Muscle of arm (tissue), 14 donors: Measurements from ENCODE around the gene RPS8. TPM values are rescaled to one million over a fixed set of nuclear protein-coding genes. Genes with fewer than 3 reads are reported as not detected.
"Not testable (repeated sequence)": the region's sequence is repeated elsewhere in the genome, so short reads cannot be mapped to it uniquely, and the experiment has no call there.

Experiments used
- DNase-seq: peaks from one replicate; pipeline ENCODE4 v3.0.0-alpha.2; 2013
- long read RNA-seq, 11 donors: transcript quantifications; one replicate each; lab custom pipeline, GENCODE V29; 2026
- polyA plus RNA-seq, 12 donors: library from polyadenylated mRNA; unstranded; fragments of 120-200 nt; gene quantifications; one replicate each; pipeline ENCODE4 v1.2.1, GENCODE V29; 2013; ENCODE audit not compliant: insufficient read length in 12 of 12

The RPS8 gene
- 1,000 to 10,000 TPM; 2,504 to 4,101 (median 2,818) TPM for polyA plus RNA-seq
- long read RNA-seq, donor 1, transcript RPS8-205 (2 exons, 391 nt), result minor isoform, 247 of 4,101 reads
- long read RNA-seq, donor 1, transcript RPS8-202 (6 exons, 881 nt), result major isoform, 1,962 of 4,101 reads
- long read RNA-seq, donor 1, transcript RPS8-207 (5 exons, 1,115 nt), result minor isoform, 383 of 4,101 reads
- long read RNA-seq, donor 1, transcript RPS8-203 (3 exons, 898 nt), result minor isoform, 222 of 4,101 reads
- long read RNA-seq, donor 1, partial matches to known transcripts, result 1,127 of 4,101 reads
- long read RNA-seq, donor 1, other reads (novel, unspliced or antisense), result 135 of 4,101 reads
- long read RNA-seq, donor 2, transcript RPS8-203 (3 exons, 898 nt), result minor isoform, 201 of 3,512 reads
- long read RNA-seq, donor 2, transcript RPS8-207 (5 exons, 1,115 nt), result minor isoform, 451 of 3,512 reads
- long read RNA-seq, donor 2, transcript RPS8-205 (2 exons, 391 nt), result minor isoform, 211 of 3,512 reads
- long read RNA-seq, donor 2, transcript RPS8-202 (6 exons, 881 nt), result major isoform, 1,443 of 3,512 reads
- long read RNA-seq, donor 2, partial matches to known transcripts, result 1,069 of 3,512 reads
- long read RNA-seq, donor 2, other reads (novel, unspliced or antisense), result 105 of 3,512 reads
- long read RNA-seq, donor 3, transcript RPS8-203 (3 exons, 898 nt), result minor isoform, 97 of 1,955 reads
- long read RNA-seq, donor 3, transcript RPS8-202 (6 exons, 881 nt), result major isoform, 811 of 1,955 reads
- long read RNA-seq, donor 3, transcript RPS8-207 (5 exons, 1,115 nt), result minor isoform, 231 of 1,955 reads
- long read RNA-seq, donor 3, transcript RPS8-205 (2 exons, 391 nt), result minor isoform, 105 of 1,955 reads
- long read RNA-seq, donor 3, partial matches to known transcripts, result 646 of 1,955 reads
- long read RNA-seq, donor 3, other reads (novel, unspliced or antisense), result 47 of 1,955 reads
- long read RNA-seq, donor 4, transcript RPS8-205 (2 exons, 391 nt), result minor isoform, 88 of 1,633 reads
- long read RNA-seq, donor 4, transcript RPS8-202 (6 exons, 881 nt), result major isoform, 652 of 1,633 reads
- long read RNA-seq, donor 4, transcript RPS8-203 (3 exons, 898 nt), result minor isoform, 75 of 1,633 reads
- long read RNA-seq, donor 4, transcript RPS8-207 (5 exons, 1,115 nt), result minor isoform, 166 of 1,633 reads
- long read RNA-seq, donor 4, partial matches to known transcripts, result 603 of 1,633 reads
- long read RNA-seq, donor 4, other reads (novel, unspliced or antisense), result 30 of 1,633 reads
- long read RNA-seq, donor 5, transcript RPS8-205 (2 exons, 391 nt), result minor isoform, 70 of 3,485 reads
- long read RNA-seq, donor 5, transcript RPS8-203 (3 exons, 898 nt), result minor isoform, 103 of 3,485 reads
- long read RNA-seq, donor 5, transcript RPS8-202 (6 exons, 881 nt), result major isoform, 1,957 of 3,485 reads
- long read RNA-seq, donor 5, transcript RPS8-207 (5 exons, 1,115 nt), result minor isoform, 499 of 3,485 reads
- long read RNA-seq, donor 5, partial matches to known transcripts, result 633 of 3,485 reads
- long read RNA-seq, donor 5, other reads (novel, unspliced or antisense), result 188 of 3,485 reads
- long read RNA-seq, donor 6, transcript RPS8-205 (2 exons, 391 nt), result minor isoform, 171 of 2,579 reads
- long read RNA-seq, donor 6, transcript RPS8-202 (6 exons, 881 nt), result major isoform, 934 of 2,579 reads
- long read RNA-seq, donor 6, transcript RPS8-207 (5 exons, 1,115 nt), result minor isoform, 282 of 2,579 reads
- long read RNA-seq, donor 6, transcript RPS8-203 (3 exons, 898 nt), result minor isoform, 169 of 2,579 reads
- long read RNA-seq, donor 6, partial matches to known transcripts, result 907 of 2,579 reads
- long read RNA-seq, donor 6, other reads (novel, unspliced or antisense), result 89 of 2,579 reads
- long read RNA-seq, donor 7, transcript RPS8-202 (6 exons, 881 nt), result major isoform, 973 of 1,830 reads
- long read RNA-seq, donor 7, transcript RPS8-205 (2 exons, 391 nt), result minor isoform, 104 of 1,830 reads
- long read RNA-seq, donor 7, transcript RPS8-207 (5 exons, 1,115 nt), result minor isoform, 173 of 1,830 reads
- long read RNA-seq, donor 7, transcript RPS8-203 (3 exons, 898 nt), result minor isoform, 82 of 1,830 reads
- long read RNA-seq, donor 7, partial matches to known transcripts, result 436 of 1,830 reads
- long read RNA-seq, donor 7, other reads (novel, unspliced or antisense), result 42 of 1,830 reads
- long read RNA-seq, donor 8, transcript RPS8-203 (3 exons, 898 nt), result minor isoform, 108 of 3,764 reads
- long read RNA-seq, donor 8, transcript RPS8-205 (2 exons, 391 nt), result minor isoform, 106 of 3,764 reads
- long read RNA-seq, donor 8, transcript RPS8-202 (6 exons, 881 nt), result major isoform, 2,302 of 3,764 reads
- long read RNA-seq, donor 8, transcript RPS8-207 (5 exons, 1,115 nt), result minor isoform, 413 of 3,764 reads
- long read RNA-seq, donor 8, partial matches to known transcripts, result 632 of 3,764 reads
- long read RNA-seq, donor 8, other reads (novel, unspliced or antisense), result 156 of 3,764 reads
- long read RNA-seq, donor 9, transcript RPS8-205 (2 exons, 391 nt), result minor isoform, 123 of 2,531 reads
- long read RNA-seq, donor 9, transcript RPS8-207 (5 exons, 1,115 nt), result minor isoform, 278 of 2,531 reads
- long read RNA-seq, donor 9, transcript RPS8-202 (6 exons, 881 nt), result major isoform, 1,496 of 2,531 reads
- long read RNA-seq, donor 9, transcript RPS8-203 (3 exons, 898 nt), result minor isoform, 118 of 2,531 reads
- long read RNA-seq, donor 9, partial matches to known transcripts, result 413 of 2,531 reads
- long read RNA-seq, donor 9, other reads (novel, unspliced or antisense), result 83 of 2,531 reads
- long read RNA-seq, donor 10, transcript RPS8-203 (3 exons, 898 nt), result minor isoform, 75 of 2,904 reads
- long read RNA-seq, donor 10, transcript RPS8-205 (2 exons, 391 nt), result minor isoform, 86 of 2,904 reads
- long read RNA-seq, donor 10, transcript RPS8-202 (6 exons, 881 nt), result major isoform, 1,914 of 2,904 reads
- long read RNA-seq, donor 10, transcript RPS8-207 (5 exons, 1,115 nt), result minor isoform, 273 of 2,904 reads
- long read RNA-seq, donor 10, partial matches to known transcripts, result 389 of 2,904 reads
- long read RNA-seq, donor 10, other reads (novel, unspliced or antisense), result 125 of 2,904 reads
- long read RNA-seq, donor 11, transcript RPS8-205 (2 exons, 391 nt), result minor isoform, 124 of 4,047 reads
- long read RNA-seq, donor 11, transcript RPS8-202 (6 exons, 881 nt), result major isoform, 2,262 of 4,047 reads
- long read RNA-seq, donor 11, transcript RPS8-207 (5 exons, 1,115 nt), result minor isoform, 440 of 4,047 reads
- long read RNA-seq, donor 11, transcript RPS8-203 (3 exons, 898 nt), result minor isoform, 138 of 4,047 reads
- long read RNA-seq, donor 11, partial matches to known transcripts, result 894 of 4,047 reads
- long read RNA-seq, donor 11, other reads (novel, unspliced or antisense), result 135 of 4,047 reads

DNA sequence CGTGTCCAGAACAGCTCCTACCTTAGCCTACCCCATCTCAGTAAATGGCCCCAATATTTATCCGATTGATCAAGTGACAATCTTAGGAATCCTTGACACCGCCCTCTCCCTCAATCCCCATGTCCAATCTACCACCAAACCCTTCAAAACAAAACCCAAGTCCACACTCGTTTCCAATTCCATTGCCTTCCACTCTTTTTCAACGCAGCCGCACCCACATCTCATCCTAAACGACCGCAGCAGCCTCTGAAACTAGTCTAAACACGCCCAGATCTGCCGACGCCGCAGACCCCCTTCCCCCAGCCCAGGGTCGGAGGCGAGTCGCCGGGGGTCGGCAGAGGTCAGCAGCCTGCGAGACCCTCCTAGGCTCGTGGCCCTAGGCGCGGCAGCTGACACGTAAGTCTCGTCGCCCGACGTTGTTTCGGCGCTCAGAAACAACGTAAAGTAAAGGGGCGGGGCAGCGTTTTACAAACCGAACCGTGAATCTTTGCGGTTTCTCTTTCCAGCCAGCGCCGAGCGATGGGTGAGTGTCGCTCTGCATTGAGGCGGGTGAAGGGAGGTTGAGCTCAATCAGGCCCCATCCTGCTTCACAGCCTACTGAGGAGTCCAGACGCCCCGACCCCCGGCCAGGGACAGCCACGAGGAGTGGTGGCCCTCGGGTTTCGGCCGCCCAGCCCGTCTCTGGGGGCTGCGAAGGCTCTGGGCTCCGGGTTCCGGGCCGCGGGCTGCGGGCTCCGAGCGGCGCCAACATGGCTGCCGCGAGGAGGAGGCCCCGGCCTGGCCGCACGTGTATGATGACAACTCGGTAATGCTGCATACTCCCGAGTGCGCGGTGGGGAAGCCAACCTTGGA, at the start of gene RPS8:
TSS of gene RPS8 (plus strand) at position 463 of the 852 bp plus-strand sequence. CDS start at position 520, 57 bp downstream.
- DNase-seq, result peak; percentile 97

DNA sequence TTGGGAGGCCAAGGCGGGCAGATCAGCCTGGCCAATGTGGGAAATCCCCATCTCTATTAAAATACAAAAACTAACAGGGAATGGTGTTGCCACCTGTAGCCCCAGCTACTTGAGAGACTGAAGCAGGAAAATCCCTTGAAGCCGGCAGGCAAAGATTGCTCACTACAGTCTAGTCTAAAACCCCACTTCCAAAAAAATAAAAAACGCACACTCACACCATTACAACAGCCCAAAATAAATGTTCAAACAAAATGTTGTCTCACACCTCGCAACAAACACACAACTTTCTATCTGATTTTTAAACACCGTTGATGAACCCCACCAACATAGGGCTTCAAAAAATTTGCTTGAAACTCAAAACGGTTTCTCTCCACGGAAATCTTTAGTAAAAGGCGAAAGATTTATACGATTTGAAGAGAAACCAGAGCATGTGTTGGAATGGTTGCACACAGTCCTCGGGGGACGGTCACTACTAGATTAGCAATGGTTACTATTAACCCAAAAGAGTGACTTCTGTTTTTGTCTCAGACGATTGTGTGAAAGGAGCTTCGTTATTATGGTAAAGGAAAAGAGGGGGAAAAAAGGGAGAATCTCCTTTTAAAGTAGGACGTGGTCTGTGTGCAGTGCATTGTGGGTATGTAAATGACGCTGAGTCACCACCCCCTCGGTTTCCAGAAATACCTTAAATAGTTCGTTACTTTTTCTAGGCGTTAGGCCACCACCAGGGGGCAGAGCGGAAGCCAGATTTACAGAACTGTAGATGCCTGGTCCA, 44.4 kb upstream of the RPS8 start, which contains the start of gene RNU5D-1:
TSS of gene RNU5D-1 (minus strand) at position 430 of the 772 bp plus-strand sequence.
- DNase-seq, result peak; percentile 95

DNA sequence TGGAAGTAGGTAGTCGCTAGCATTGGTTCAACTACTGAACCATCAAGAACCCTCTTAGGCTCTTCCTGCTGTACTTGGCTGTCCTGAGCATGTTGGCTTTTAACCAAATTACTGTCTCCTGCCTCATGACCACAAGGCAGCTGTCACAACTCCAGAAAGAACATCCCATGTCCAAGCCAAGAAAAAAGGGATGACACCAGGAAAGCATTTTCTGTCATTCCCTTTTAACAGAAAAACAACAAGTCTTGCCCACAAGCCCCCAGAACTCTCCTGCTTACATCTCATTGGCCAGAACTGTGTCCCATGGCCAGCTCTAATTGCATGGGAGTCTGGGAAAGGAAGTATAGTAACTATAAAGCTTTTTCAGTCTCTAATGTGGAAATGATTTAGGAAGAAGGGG, 42.0 kb upstream of the RPS8 start:
- no peak for DNase-seq

DNA sequence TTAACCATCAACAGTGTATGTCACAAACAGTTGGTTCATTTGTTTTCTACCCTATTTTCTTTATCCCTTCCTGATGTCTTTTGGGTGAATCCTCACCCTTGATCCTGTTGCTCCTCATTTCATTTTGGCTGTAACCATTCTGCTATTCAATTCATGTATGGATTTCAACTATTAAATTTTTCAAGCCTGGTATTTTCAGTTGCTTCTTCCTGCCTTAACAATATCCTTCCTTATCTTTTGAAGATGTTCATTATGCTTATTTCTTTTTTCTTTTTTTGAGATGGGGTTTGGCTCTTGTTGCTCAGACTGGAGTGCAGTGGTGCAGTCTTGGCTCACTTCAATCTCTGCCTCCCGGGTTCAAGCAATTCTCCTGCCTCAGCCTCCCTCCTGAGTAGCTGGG, 41.6 kb upstream of the RPS8 start:
- no peak for DNase-seq

DNA sequence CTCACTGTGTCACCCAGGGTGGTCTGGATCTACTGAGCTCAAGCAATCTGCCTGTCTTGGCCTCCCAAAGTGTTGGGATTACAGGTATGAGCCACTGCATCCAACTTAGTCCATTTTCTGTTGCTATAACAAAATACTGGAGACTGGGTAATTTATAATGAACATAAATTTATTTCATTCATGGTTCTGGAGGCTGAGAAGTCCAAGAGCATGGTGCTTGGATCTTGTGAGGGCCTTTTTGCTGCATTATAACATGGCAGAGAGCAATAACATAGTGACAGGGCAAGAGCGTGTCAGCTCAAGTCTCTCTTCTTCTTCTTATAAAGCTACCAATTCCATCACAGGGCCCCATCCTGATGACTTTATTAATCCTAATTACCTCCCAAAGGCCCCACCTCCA, 39.3 kb upstream of the RPS8 start:
- no peak for DNase-seq

DNA sequence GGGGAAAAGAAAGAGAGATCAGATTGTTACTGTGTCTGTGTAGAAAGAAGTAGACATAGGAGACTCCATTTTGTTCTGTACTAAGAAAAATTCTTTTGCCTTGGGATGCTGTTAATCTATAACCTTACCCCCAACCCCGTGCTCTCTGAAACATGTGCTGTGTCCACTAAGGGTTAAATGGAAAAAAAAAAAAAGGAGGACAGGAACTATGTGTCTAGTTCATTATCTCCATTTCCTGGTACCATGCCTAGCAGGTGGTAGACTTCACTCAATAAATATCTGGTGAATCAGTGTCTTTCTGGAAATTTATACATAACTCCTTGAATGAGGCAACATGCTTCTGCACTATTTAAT, 36.4 kb upstream of the RPS8 start:
- not testable (repeated sequence) for DNase-seq

DNA sequence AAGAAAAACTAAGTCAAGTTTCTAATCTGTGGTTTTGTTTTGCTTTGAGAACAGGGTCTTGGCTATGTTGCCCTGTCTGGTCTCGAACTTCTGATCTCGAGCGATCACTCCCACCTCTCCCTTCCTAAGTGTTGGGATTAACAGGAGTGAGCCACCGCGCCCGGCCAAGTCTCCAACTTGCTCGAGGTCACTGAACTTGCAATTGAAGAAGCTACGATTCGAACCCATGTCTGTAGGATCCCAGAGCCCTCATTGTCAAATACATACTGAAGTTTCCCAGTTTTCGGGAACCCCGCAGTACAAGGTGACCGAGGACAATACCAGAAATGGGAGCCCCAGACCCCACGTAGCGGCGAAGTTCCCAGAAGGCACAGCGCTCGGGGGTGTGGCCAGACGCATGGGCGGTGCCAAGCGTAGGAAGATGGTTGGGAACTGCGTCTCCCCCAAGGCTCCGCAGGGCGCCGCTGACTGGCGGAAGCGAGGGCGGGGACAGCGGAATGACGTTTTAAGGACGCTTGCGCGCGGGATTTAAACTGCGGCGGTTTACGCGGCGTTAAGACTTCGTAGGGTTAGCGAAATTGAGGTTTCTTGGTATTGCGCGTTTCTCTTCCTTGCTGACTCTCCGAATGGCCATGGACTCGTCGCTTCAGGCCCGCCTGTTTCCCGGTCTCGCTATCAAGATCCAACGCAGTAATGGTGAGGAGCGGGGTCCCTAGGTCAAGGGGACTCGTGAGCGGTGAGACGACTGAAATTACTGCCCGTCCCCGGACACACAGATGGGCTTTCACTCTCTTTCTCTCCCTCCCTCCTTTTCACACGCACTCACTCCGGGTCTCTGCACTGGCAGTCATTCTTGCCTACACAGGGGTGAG, 35.8 kb upstream of the RPS8 start, which contains the start of gene KIF2C:
TSS of gene KIF2C (plus strand) at position 531 of the 872 bp plus-strand sequence. CDS start at position 627, 96 bp downstream.
- peak; percentile 98 for DNase-seq

DNA sequence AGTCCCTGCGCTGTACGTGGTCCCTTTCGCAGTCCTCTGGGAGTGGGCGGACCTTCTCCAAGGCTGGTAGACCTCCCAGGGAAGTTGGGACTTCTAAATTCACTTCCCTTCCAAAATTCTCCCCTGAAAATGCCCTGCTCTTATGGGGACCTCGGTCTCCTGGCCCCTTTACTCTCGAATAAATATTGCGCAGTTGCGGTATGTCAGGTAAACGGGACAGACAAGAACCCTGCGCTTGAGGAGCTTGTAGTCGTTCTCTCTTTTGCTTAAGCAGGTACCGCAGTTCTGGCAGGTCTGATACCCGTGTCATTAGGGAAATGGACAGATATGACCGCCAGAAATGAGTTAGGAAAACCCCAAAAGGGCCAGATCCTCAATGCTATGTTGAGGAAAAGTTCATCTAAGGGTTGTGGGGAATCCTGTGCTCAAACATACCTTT, 35.1 kb upstream of the RPS8 start:
- no peak for DNase-seq

DNA sequence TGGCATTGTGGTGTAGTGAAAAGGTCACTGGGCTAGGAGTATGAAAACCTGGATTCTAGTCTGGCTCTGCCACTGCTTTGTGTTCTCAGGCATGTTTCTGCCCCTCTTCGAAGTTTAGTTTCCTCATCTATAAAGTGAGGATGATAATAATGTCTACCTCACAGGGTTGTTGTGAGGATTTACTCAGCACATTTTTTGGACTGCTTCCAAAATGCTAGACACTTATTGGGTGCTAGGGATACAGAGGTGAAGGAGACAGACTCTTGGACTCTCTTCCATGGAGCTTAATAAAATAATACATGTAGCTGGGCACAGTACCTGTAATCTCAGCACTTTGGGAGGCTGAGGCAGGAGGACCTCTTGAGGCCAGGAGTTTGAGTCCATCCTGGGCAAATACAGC, 32.1 kb upstream of the RPS8 start:
- DNase-seq, result no peak

DNA sequence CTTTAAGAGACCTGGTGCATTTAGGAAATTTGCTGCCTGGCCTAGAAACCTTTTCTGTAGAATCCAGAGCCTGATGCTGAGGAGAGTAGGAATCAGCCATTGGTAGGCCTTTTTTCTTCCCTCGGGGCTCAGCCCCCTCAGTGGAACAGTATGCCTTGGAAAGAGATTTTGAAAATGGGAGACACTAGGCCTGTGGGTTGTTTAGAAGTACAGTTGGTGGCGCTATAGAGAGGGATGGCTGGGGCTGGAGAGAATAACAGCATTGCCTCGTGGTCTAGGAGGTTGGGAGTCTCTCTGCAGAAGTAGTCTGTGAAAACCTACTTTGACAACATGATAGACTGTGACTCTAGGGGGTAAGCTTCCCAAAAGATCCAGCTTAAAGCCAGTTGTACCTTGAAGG, 27.5 kb upstream of the RPS8 start:
- no peak for DNase-seq

DNA sequence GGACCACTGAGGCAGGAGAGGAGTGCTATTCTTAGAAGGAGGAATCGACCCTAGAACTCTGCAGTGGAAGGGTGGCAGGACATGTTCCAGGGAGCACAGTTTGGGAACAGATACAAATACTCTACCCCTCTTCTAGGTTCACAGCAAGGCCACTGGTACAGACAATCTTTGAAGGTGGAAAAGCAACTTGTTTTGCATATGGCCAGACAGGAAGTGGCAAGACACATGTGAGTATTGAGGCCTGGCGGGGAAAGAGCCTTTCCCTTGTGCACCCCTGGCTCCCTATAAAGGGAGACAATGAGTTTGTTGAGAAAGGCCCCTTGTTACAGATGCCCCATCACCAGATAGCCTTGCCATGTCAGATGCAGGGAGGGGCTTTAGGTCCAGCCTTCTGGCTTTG, 17.9 kb upstream of the RPS8 start:
- DNase-seq, result no peak

DNA sequence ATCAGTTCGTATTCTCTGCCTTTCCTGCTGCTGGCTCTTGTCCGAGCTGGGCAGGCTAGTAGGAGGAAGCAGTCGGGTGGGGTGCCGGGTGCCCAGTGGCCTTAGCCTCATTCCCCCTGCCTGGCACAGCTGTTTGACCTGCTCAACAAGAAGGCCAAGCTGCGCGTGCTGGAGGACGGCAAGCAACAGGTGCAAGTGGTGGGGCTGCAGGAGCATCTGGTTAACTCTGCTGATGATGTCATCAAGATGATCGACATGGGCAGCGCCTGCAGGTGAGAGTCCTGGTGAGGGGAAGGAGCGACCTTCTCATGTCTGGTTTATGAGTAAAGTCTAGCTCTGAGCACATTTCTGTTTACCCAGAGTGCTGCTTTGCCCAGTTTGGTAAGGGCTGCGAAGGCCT, 16.3 kb upstream of the RPS8 start:
- no peak for DNase-seq

DNA sequence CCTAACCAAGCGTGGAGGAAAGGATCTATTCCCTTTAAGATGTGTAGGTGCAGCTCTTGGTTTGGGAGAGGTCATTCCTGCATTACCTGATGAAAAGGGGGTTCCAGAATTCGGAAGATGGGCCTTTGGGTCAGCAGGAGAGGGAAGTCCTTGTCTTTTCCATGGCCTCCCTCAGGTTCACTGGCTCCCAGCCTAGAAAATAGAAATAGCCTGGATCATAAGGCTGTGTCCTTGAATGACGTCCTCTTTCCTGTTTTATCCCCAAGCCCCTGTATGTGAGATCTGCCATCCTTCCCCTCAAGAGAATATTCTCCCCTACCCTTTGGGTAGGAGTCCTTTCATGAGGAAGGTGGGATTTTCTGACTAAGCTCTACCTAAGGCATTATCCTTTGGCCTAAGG, 14.5 kb upstream of the RPS8 start:
- no peak for DNase-seq

DNA sequence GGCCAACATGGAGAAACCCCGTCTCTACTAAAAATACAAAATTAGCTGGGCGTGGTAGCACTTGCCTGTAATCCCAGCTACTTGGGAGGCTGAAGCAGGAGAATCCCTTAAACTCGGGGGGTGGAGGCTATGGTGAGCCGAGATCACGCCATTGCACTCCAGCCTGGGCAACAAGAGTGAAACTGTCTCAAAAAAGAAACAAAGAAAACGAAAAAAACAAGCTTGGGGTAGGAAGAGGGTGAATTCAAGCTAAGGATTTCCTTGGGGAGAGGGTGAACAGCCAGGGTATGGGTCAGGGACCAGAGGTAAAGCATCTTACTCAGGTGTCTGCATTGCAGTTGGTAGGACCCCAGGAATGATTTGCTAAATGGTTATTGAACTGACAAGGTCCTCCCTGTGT, 8.9 kb upstream of the RPS8 start:
- DNase-seq, result not testable (repeated sequence)
